Measurements from ENCODE around the gene TMEM266.

The TMEM266 gene

GRCh38 chr15:76065793-76066192, 6.0 kb downstream of the TMEM266 start:
- DNase-seq (ENCODE audit: low read depth, low spot score): no peak

- DNase-seq (ENCODE audit: low read depth, low spot score): no peak
These were observed 10.4 kb downstream of the TMEM266 start for GRCh38 chr15:76070192-76070591.

- no peak for DNase-seq (ENCODE audit: low read depth, low spot score)
These were observed 11.3 kb downstream of the TMEM266 start for GRCh38 chr15:76070921-76071635.

- no peak for DNase-seq (ENCODE audit: low read depth, low spot score)
These were observed 12.0 kb downstream of the TMEM266 start for GRCh38 chr15:76071806-76072205.

GRCh38 chr15:76073554-76073953, 13.8 kb downstream of the TMEM266 start:
- no peak for DNase-seq (ENCODE audit: low read depth, low spot score)

GRCh38 chr15:76075046-76075445, 15.3 kb downstream of the TMEM266 start:
- no peak for DNase-seq (ENCODE audit: low read depth, low spot score)

- DNase-seq (ENCODE audit: low read depth, low spot score): no peak
These were observed 18.6 kb downstream of the TMEM266 start for GRCh38 chr15:76078285-76078877.

GRCh38 chr15:76084256-76084655, 24.5 kb downstream of the TMEM266 start:
- DNase-seq (ENCODE audit: low read depth, low spot score): no peak

GRCh38 chr15:76098685-76099084, 38.9 kb downstream of the TMEM266 start:
- DNase-seq (ENCODE audit: low read depth, low spot score): no peak

- DNase-seq (ENCODE audit: low read depth, low spot score): no peak
These were observed 39.6 kb downstream of the TMEM266 start for GRCh38 chr15:76099388-76099787.

GRCh38 chr15:76100361-76100760, 40.6 kb downstream of the TMEM266 start:
- DNase-seq (ENCODE audit: low read depth, low spot score): no peak

- no peak for DNase-seq (ENCODE audit: low read depth, low spot score)
These were observed 41.9 kb downstream of the TMEM266 start for GRCh38 chr15:76101655-76102054.

GRCh38 chr15:76105391-76105790, 45.6 kb downstream of the TMEM266 start:
- no peak for DNase-seq (ENCODE audit: low read depth, low spot score)

- no peak for DNase-seq (ENCODE audit: low read depth, low spot score)
These were observed 46.1 kb downstream of the TMEM266 start for GRCh38 chr15:76105911-76106310.

- no peak for DNase-seq (ENCODE audit: low read depth, low spot score)
These were observed 47.4 kb downstream of the TMEM266 start for GRCh38 chr15:76107169-76107568.

- DNase-seq (ENCODE audit: low read depth, low spot score): no peak
These were observed 48.4 kb downstream of the TMEM266 start for GRCh38 chr15:76108021-76108723.

- no peak for DNase-seq (ENCODE audit: low read depth, low spot score)
These were observed 49.3 kb downstream of the TMEM266 start for GRCh38 chr15:76109046-76109445.

GRCh38 chr15:76114561-76114960, 54.8 kb downstream of the TMEM266 start:
- no peak for DNase-seq (ENCODE audit: low read depth, low spot score)

- no peak for DNase-seq (ENCODE audit: low read depth, low spot score)
These were observed 56.5 kb downstream of the TMEM266 start for GRCh38 chr15:76116138-76116885.

- DNase-seq (ENCODE audit: low read depth, low spot score): no peak
These were observed 57.4 kb downstream of the TMEM266 start for GRCh38 chr15:76117181-76117580.

- no peak for DNase-seq (ENCODE audit: low read depth, low spot score)
These were observed 59.0 kb downstream of the TMEM266 start for GRCh38 chr15:76118767-76119166.

- no peak for DNase-seq (ENCODE audit: low read depth, low spot score)
These were observed 63.2 kb downstream of the TMEM266 start for GRCh38 chr15:76123031-76123430.
